Natural killer cell (primary cell): Measurements from ENCODE around the gene SRSF7. TPM values are rescaled to one million over a fixed set of nuclear protein-coding genes. Genes with fewer than 3 reads are reported as not detected.
"Not testable (repeated sequence)": the region's sequence is repeated elsewhere in the genome, so short reads cannot be mapped to it uniquely, and the experiment has no call there.

ENCODE experiments used
- ATAC-seq, 3 donors: fragments of 150-1000 bp in 2 of 3; fragments of 200-7000 bp in 1 of 3; cut with Tn5 transposase; 1 replicate in 1 of 3; 2 replicates in 2 of 3; pipeline ENCODE4 v1.10.0; 2021; ENCODE audit warnings: mild to moderate bottlenecking in 2 of 3, moderate library complexity in 2 of 3
- DNase-seq, 2 donors: peaks; one replicate each; pipeline versions ENCODE4 v3.0.0 to v3.0.0-alpha.2; 2013 to 2021; ENCODE audit warnings: mixed read lengths in 1 of 2
- H3K27ac ChIP-seq: one replicate; pipeline ENCODE4 v1.5.1; 2013; ENCODE audit warnings: mild to moderate bottlenecking, low read length
- H3K27me3 ChIP-seq: one replicate; pipeline ENCODE4 v1.6.1; 2013; ENCODE audit warnings: low read length; ENCODE audit not compliant: control insufficient read depth, insufficient read depth
- H3K36me3 ChIP-seq: one replicate; pipeline ENCODE4 v1.6.1; 2013; ENCODE audit warnings: low read length; ENCODE audit not compliant: control insufficient read depth, insufficient read depth
- H3K4me1 ChIP-seq: one replicate; pipeline ENCODE4 v1.6.1; 2013; ENCODE audit warnings: low read length; ENCODE audit not compliant: control insufficient read depth, insufficient read depth
- H3K4me3 ChIP-seq: one replicate; pipeline ENCODE4 v1.5.1; 2013; ENCODE audit warnings: low read length
- H3K9me3 ChIP-seq: one replicate; pipeline ENCODE4 v1.6.1; 2013; ENCODE audit warnings: low read length; ENCODE audit not compliant: control insufficient read depth, insufficient read depth
- H3K27ac Mint-ChIP-seq, 2 donors: one replicate each; pipeline ENCODE4 v1.8.0; 2022; ENCODE audit warnings: mild to moderate bottlenecking in 2 of 2, mixed read lengths in 2 of 2, moderate library complexity in 1 of 2
- H3K27me3 Mint-ChIP-seq, 2 donors: one replicate each; pipeline ENCODE4 v1.8.0; 2022; ENCODE audit warnings: low read depth in 2 of 2, mixed read lengths in 2 of 2
- H3K36me3 Mint-ChIP-seq: one replicate; pipeline ENCODE4 v1.8.0; 2022; ENCODE audit warnings: mixed read lengths
- H3K4me1 Mint-ChIP-seq, 2 donors: one replicate each; pipeline ENCODE4 v1.8.0; 2022; ENCODE audit warnings: mixed read lengths in 2 of 2
- H3K4me3 Mint-ChIP-seq: one replicate; pipeline ENCODE4 v1.8.0; 2022; ENCODE audit warnings: mild to moderate bottlenecking, moderate library complexity, mixed read lengths
- H3K9me3 Mint-ChIP-seq, 2 donors: one replicate each; pipeline ENCODE4 v1.8.0; 2022; ENCODE audit warnings: mixed read lengths in 2 of 2
- CTCF ChIP-seq: fragments of 200-600 bp; IDR thresholded peaks from one replicate; pipeline ENCODE4 v1.8.0; 2022; ENCODE audit warnings: antibody characterized with exemption
- WGBS: methylation state at CpG from one replicate; pipeline ENCODE4 v1.1.7; 2013; ENCODE audit warnings: missing lambda C conversion rate; ENCODE audit not compliant: insufficient coverage; 5-methylcytosine and 5-hydroxymethylcytosine counted together
- intact Hi-C: fragments of 100-400 bp; cut with micrococcal nuclease; formaldehyde crosslinking; loops from one replicate; pipeline ENCODE4 v1.14.2; 2022
- total RNA-seq, 4 donors: library from RNA; stranded (reverse); fragments of 120-200 nt in 1 of 4; gene quantifications; one replicate each; pipeline versions ENCODE4 v1.2.3 to v1.2.4, GENCODE V29; 2013 to 2022

SRSF7 gene
- total RNA-seq, 3 donors from 2014 or later (not counting 1 experiment from before 2014, with no cell fraction given): 323 to 538 (median 359) TPM

DNA sequence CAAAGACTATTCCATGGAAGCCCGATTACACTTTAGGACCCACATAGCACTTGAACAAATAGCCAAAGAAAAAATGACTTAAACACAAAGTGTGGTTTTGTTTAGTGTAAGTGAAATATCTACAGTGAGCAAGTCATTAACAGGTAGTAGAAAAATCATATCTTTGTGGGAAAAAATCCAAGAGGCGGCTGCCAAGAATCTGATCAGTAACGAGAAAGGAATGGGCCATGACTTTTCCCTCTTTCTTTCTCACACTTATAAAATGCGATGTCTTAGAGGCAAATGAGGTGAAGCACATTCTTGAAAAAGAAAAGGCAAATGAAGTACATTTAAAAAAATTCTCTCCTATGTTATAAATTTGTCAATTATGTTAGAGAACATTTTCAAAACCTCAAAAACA lies 14.0 kb upstream of the SRSF7 start:
- no peaks in the 10 kb centered on the region for H3K4me1 ChIP-seq
- H3K27ac Mint-ChIP-seq: no peak overlapping the region
- intact Hi-C loops: no loop called here
- WGBS: 100% methylated on average over 1 of the region's 4 CpGs
- no peaks in the 10 kb centered on the region for H3K27me3 ChIP-seq
- ATAC-seq: no peak
- H3K36me3 ChIP-seq: no peaks in the 10 kb centered on the region
- no peak overlapping the region for H3K27ac ChIP-seq
- H3K36me3 Mint-ChIP-seq: no peaks in the 10 kb centered on the region
- H3K9me3 ChIP-seq: no peaks in the 10 kb centered on the region
- no peak for DNase-seq
- no peak overlapping the region for H3K4me3 Mint-ChIP-seq
- no peaks in the 10 kb centered on the region for H3K9me3 Mint-ChIP-seq
- no peak overlapping the region for H3K4me3 ChIP-seq
- no peaks in the 10 kb centered on the region for H3K4me1 Mint-ChIP-seq
- no peaks in the 10 kb centered on the region for H3K27me3 Mint-ChIP-seq
- TF ChIP-seq CTCF: no peak

- no peak for ATAC-seq
- no peaks in the 10 kb centered on the region for H3K9me3 ChIP-seq
- no peaks in the 10 kb centered on the region for H3K36me3 Mint-ChIP-seq
- no peaks in the 10 kb centered on the region for H3K9me3 Mint-ChIP-seq
- no peak overlapping the region for H3K4me3 Mint-ChIP-seq
- no peak for DNase-seq
- no peak overlapping the region for H3K4me3 ChIP-seq
- no peak overlapping the region for H3K27ac ChIP-seq
- no peaks in the 10 kb centered on the region for H3K27me3 Mint-ChIP-seq
- H3K27ac Mint-ChIP-seq: no peak overlapping the region
- H3K27me3 ChIP-seq: no peaks in the 10 kb centered on the region
- TF ChIP-seq CTCF: no peak
- intact Hi-C loops: no loop called here
- no peaks in the 10 kb centered on the region for H3K36me3 ChIP-seq
- no peaks in the 10 kb centered on the region for H3K4me1 Mint-ChIP-seq
- WGBS: 87% methylated on average over 3 of the region's 4 CpGs
- no peaks in the 10 kb centered on the region for H3K4me1 ChIP-seq
Observed at GRCh38 chr2:38763728-38764127, 12.6 kb upstream of the SRSF7 start.

GRCh38 chr2:38763228-38763627 lies 12.1 kb upstream of the SRSF7 start:
- no peaks in the 10 kb centered on the region for H3K36me3 ChIP-seq
- Mint-ChIP-seq H3K9me3 (no peaks in the 10 kb centered on the region), H3K4me3 (no peak overlapping the region), H3K27ac (no peak overlapping the region), H3K27me3 (no peaks in the 10 kb centered on the region), H3K36me3 (no peaks in the 10 kb centered on the region), H3K4me1 (no peaks in the 10 kb centered on the region)
- intact Hi-C loops: no loop called here
- no peaks in the 10 kb centered on the region for H3K9me3 ChIP-seq
- WGBS: no CpG with 5 or more reads among the region's 2 CpGs
- TF ChIP-seq CTCF: no peak
- H3K4me3 ChIP-seq: no peak overlapping the region
- DNase-seq: no peak
- no peaks in the 10 kb centered on the region for H3K27me3 ChIP-seq
- no peaks in the 10 kb centered on the region for H3K4me1 ChIP-seq
- no peak overlapping the region for H3K27ac ChIP-seq
- ATAC-seq: no peak

- not testable (repeated sequence) for H3K27ac ChIP-seq, ATAC-seq, H3K27ac Mint-ChIP-seq, H3K9me3 ChIP-seq, DNase-seq, H3K36me3 ChIP-seq, H3K4me3 Mint-ChIP-seq, H3K36me3 Mint-ChIP-seq, H3K27me3 Mint-ChIP-seq, H3K4me3 ChIP-seq, H3K9me3 Mint-ChIP-seq, H3K27me3 ChIP-seq
- WGBS: 99% methylated on average over 13 of the region's 31 CpGs
- intact Hi-C loops: loop anchor here (10.0 kb wide), 1 partner anchor 369 kb away; the partner anchor contains the start of gene SOS1
- peaks cover 13 to 14% of the 10 kb centered on the region in 2 donors for H3K4me1 Mint-ChIP-seq
- H3K4me1 ChIP-seq: peaks cover 13% of the 10 kb centered on the region
Observed at GRCh38 chr2:38755891-38756290, 4.7 kb upstream of the SRSF7 start.
